Trophoblast cell (in vitro differentiated cells and primary cell): Measurements from ENCODE around the gene PTPRT.

Experiments used
- DNase-seq, 2 donors: peaks; one replicate each; pipeline ENCODE4 v3.0.0-alpha.2; 2016
- H2AFZ ChIP-seq: 2 replicates; pipeline ENCODE4 v1.6.1; 2013; ENCODE audit warnings: low read length, moderate library complexity, mild to moderate bottlenecking; ENCODE audit not compliant: insufficient read depth, poor library complexity
- H2AK5ac ChIP-seq: 2 replicates; pipeline ENCODE4 v1.6.1; 2013; ENCODE audit warnings: mild to moderate bottlenecking, low read length
- H2BK120ac ChIP-seq: 2 replicates; pipeline ENCODE4 v1.6.1; 2013; ENCODE audit warnings: low read length, mild to moderate bottlenecking, moderate library complexity; ENCODE audit not compliant: insufficient read depth, poor library complexity
- H2BK12ac ChIP-seq: 2 replicates; pipeline ENCODE4 v1.6.1; 2013; ENCODE audit warnings: mild to moderate bottlenecking, low read length, moderate library complexity
- H2BK5ac ChIP-seq: 2 replicates; pipeline ENCODE4 v1.6.1; 2013; ENCODE audit warnings: low read length, low read depth, moderate library complexity, mild to moderate bottlenecking; ENCODE audit not compliant: poor library complexity
- H3K14ac ChIP-seq: 2 replicates; pipeline ENCODE4 v1.6.1; 2013; ENCODE audit warnings: mild to moderate bottlenecking, low read length
- H3K18ac ChIP-seq: 2 replicates; pipeline ENCODE4 v1.6.1; 2013; ENCODE audit warnings: mild to moderate bottlenecking, low read length
- H3K23ac ChIP-seq: 2 replicates; pipeline ENCODE4 v1.6.1; 2013; ENCODE audit warnings: low read length
- H3K27ac ChIP-seq: 2 replicates; pipeline ENCODE4 v1.5.1; 2013; ENCODE audit warnings: low read depth, mild to moderate bottlenecking, inconsistent platforms, low read length, moderate library complexity
- H3K27me3 ChIP-seq: 2 replicates; pipeline ENCODE4 v1.6.1; 2013; ENCODE audit warnings: inconsistent platforms, mild to moderate bottlenecking, low read length, moderate library complexity; ENCODE audit not compliant: insufficient read depth
- H3K36me3 ChIP-seq, 2 experiments: 1 replicate in 1 of 2; 2 replicates in 1 of 2; pipeline ENCODE4 v1.6.1; 2013; ENCODE audit warnings: low read length in 2 of 2, mild to moderate bottlenecking in 2 of 2, moderate library complexity in 1 of 2; ENCODE audit not compliant: insufficient read depth in 2 of 2, control insufficient read depth in 1 of 2
- H3K4ac ChIP-seq: 2 replicates; pipeline ENCODE4 v1.6.1; 2013; ENCODE audit warnings: low read depth, mild to moderate bottlenecking, low read length, moderate library complexity
- H3K4me1 ChIP-seq, 2 experiments: 1 replicate in 1 of 2; 2 replicates in 1 of 2; pipeline ENCODE4 v1.6.1; 2013; ENCODE audit warnings: low read length in 2 of 2, mild to moderate bottlenecking in 2 of 2, moderate library complexity in 1 of 2; ENCODE audit not compliant: insufficient read depth in 2 of 2, control insufficient read depth in 1 of 2
- H3K4me2 ChIP-seq: 2 replicates; pipeline ENCODE4 v1.6.1; 2013; ENCODE audit warnings: inconsistent platforms, mild to moderate bottlenecking, low read length, moderate library complexity
- H3K4me3 ChIP-seq: 2 replicates; pipeline ENCODE4 v1.5.1; 2013; ENCODE audit warnings: mild to moderate bottlenecking, low read depth, low read length, inconsistent platforms
- H3K79me1 ChIP-seq: one replicate; pipeline ENCODE4 v1.6.1; 2013; ENCODE audit warnings: low read length
- H3K79me2 ChIP-seq: 2 replicates; pipeline ENCODE4 v1.6.1; 2013; ENCODE audit warnings: low read length, mild to moderate bottlenecking; ENCODE audit not compliant: control insufficient read depth, insufficient read depth, poor library complexity
- H3K9ac ChIP-seq: 2 replicates; pipeline ENCODE4 v1.6.1; 2013; ENCODE audit warnings: mild to moderate bottlenecking, low read length
- H3K9me3 ChIP-seq: 2 replicates; pipeline ENCODE4 v1.6.1; 2013; ENCODE audit warnings: low read depth, mild to moderate bottlenecking, control low read depth, inconsistent platforms, low read length; ENCODE audit not compliant: insufficient read depth
- H4K12ac ChIP-seq: 2 replicates; pipeline ENCODE4 v1.6.1; 2013; ENCODE audit warnings: low read depth, mild to moderate bottlenecking, low read length, moderate library complexity
- H4K8ac ChIP-seq: 2 replicates; pipeline ENCODE4 v1.6.1; 2013; ENCODE audit warnings: low read depth, mild to moderate bottlenecking, low read length, moderate library complexity
- H4K91ac ChIP-seq: one replicate; pipeline ENCODE4 v1.6.1; 2013; ENCODE audit warnings: low read depth, mild to moderate bottlenecking, low read length, moderate library complexity
- WGBS: extraction: QIAGEN DNeasy Blood & Tissue Kit; methylation state at CpG from one replicate; pipeline ENCODE4 v1.1.7; 2013; ENCODE audit warnings: missing lambda C conversion rate; ENCODE audit not compliant: insufficient read length, insufficient coverage; ENCODE audit errors: extremely low coverage; 5-methylcytosine and 5-hydroxymethylcytosine counted together

Gene PTPRT

DNA sequence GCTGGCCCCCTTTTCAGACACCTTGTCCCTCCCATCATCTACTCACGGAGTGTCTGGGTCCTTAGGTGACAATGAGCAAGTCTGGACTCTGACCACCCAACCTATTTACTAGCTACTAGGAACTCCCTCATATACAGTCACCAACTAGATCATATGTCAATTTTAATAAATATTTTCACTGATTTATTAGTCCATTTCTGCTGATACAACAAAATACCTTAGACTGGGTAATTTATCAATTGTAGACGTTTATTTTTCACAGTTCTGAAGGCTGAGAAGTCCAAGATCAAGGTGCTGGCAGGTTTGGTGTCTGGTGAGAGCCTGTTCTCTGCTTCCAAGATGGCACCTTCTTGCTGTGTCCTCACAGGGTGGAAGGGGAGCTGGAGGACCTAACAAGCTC, 229.7 kb downstream of the PTPRT start:
- Histone ChIP-seq H3K23ac (no peak overlapping the region), H3K27ac (no peak overlapping the region), H3K14ac (no peak overlapping the region), H2AFZ (no peak overlapping the region), H2BK12ac (no peak overlapping the region), H3K4me2 (no peak overlapping the region), H3K79me2 (no peaks in the 10 kb centered on the region), H2BK5ac (no peak overlapping the region), H3K27me3 (no peaks in the 10 kb centered on the region), H3K18ac (no peak overlapping the region), H2BK120ac (no peak overlapping the region), H3K4me3 (no peak overlapping the region), H2AK5ac (no peak overlapping the region), H4K91ac (no peak overlapping the region), H3K9me3 (peaks cover 2% of the 10 kb centered on the region), H4K8ac (no peak overlapping the region), H3K79me1 (no peaks in the 10 kb centered on the region), H4K12ac (no peak overlapping the region), H3K9ac (no peak overlapping the region), H3K36me3 (no peaks in the 10 kb centered on the region), H3K4me1 (no peaks in the 10 kb centered on the region), H3K4ac (no peak overlapping the region)
- no peak for DNase-seq
- no CpG with 5 or more reads among the region's 2 CpGs for WGBS

DNA sequence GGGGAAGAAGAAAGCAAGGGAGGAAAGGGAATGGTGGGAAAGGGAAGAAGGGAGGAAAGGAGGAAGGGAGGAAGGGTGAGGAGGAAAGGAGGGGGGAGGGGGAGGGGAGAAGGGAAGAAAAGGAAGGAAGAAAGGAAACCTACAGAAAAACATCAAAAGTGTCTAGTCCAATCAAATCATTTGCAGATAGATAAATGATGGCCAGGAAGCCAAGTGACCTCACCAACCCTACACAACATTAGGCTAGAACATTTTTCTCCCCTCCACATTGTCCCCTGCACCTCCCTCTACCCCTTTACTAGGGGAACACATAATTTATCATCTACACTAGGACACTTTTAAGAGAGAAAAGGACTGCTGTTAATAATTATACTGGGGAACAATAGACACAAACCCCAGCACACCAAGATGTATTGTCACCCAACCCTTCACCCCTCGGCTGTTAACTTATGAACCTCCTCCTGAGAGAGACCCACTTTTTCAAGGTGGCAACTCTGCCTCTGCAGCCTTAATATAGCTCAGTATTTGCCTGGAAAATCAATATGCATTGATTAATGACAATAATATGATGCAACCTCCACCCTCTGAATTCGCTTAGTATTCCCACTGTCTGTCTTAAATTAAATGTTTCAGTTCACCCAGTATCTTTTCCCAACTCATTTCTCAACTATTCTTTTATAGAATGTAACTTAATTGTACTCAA, 231.2 kb downstream of the PTPRT start:
- Histone ChIP-seq H3K18ac (no peak overlapping the region), H3K4me2 (no peak overlapping the region), H3K36me3 (no peaks in the 10 kb centered on the region), H3K14ac (no peak overlapping the region), H2BK12ac (no peak overlapping the region), H2AFZ (no peak overlapping the region), H3K9ac (no peak overlapping the region), H4K12ac (no peak overlapping the region), H3K23ac (no peak overlapping the region), H3K79me1 (no peaks in the 10 kb centered on the region), H3K79me2 (no peaks in the 10 kb centered on the region), H2BK5ac (no peak overlapping the region), H3K4ac (no peak overlapping the region), H3K27ac (no peak overlapping the region), H4K91ac (no peak overlapping the region), H3K27me3 (no peaks in the 10 kb centered on the region), H3K9me3 (peaks cover 2% of the 10 kb centered on the region), H4K8ac (no peak overlapping the region), H2AK5ac (no peak overlapping the region), H2BK120ac (no peak overlapping the region), H3K4me3 (no peak overlapping the region), H3K4me1 (no peaks in the 10 kb centered on the region)
- no peak for DNase-seq
- no CpG with 5 or more reads among the region's 2 CpGs for WGBS

DNA sequence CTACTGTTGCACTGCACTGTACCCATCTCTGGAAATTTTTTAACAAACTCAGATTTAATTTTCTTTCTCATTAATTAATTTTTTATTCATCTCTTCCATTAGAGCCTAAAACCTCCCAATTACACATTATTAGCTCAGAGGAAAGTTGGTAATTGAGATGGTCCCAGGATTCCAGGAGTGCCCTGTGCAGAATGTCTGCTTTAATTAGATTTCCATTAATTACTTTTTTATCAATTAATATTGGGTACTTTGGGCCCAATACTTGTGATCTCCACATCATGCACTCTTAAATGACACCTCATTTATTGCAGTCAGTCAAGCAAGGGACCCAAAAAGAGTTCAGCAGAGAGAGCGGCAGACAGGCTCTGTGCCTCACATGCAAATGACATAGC, 232.0 kb downstream of the PTPRT start:
- Histone ChIP-seq H2BK12ac (no peak overlapping the region), H3K79me1 (no peaks in the 10 kb centered on the region)

DNA sequence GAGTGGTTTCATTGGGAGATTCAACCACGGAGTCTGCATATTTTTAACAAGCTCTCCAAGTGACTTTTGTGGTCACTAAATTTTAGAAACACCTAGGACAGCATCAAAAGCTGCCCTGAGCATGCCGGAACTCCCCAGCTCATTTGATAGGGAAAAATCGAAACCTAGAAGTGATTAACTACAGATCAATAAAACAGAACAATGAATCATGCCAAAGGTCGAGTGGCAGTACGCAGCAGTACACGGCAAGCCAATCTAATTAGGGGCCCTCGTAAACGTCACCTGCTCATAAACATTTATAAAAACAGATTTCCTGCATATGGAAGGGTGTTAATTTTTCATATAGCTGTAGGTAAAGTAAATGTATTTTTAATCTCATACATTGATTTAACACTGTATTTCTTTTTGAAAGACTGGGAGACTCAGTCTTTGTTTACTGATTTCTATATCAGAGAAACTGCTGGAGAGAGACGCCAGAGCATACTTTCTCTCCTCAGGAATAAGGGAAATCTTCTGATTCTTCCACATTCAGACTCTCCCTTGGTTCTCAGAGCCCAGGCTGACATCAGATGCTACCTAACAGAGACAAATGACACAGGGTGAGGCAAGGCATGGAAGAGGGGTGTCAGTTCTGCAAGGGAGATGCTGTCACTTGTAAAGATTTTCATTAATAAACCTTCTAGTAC, 232.5 kb downstream of the PTPRT start:
- Histone ChIP-seq H2AFZ (no peak overlapping the region), H4K8ac (no peak overlapping the region), H3K4me3 (no peak overlapping the region), H3K4ac (no peak overlapping the region), H3K23ac (no peak overlapping the region), H3K18ac (no peak overlapping the region), H4K12ac (no peak overlapping the region), H3K9me3 (peaks cover 4% of the 10 kb centered on the region), H3K4me2 (no peak overlapping the region), H2BK120ac (no peak overlapping the region), H3K4me1 (no peaks in the 10 kb centered on the region), H3K27ac (no peak overlapping the region), H3K36me3 (no peaks in the 10 kb centered on the region), H2BK12ac (no peak overlapping the region), H2BK5ac (no peak overlapping the region), H3K9ac (no peak overlapping the region), H3K79me1 (no peaks in the 10 kb centered on the region), H2AK5ac (no peak overlapping the region), H3K14ac (no peak overlapping the region), H3K27me3 (no peaks in the 10 kb centered on the region), H3K79me2 (no peaks in the 10 kb centered on the region), H4K91ac (no peak overlapping the region)
- no peak for DNase-seq
- no CpG with 5 or more reads among the region's 9 CpGs for WGBS

More for the DNA sequence above, 232.0 kb downstream of the PTPRT start:
- Histone ChIP-seq H4K12ac (no peak overlapping the region), H3K9me3 (peaks cover 4% of the 10 kb centered on the region), H3K4me2 (no peak overlapping the region), H2BK120ac (no peak overlapping the region), H3K79me2 (no peaks in the 10 kb centered on the region), H2BK5ac (no peak overlapping the region), H3K27ac (no peak overlapping the region), H3K23ac (no peak overlapping the region), H2AK5ac (no peak overlapping the region), H3K9ac (no peak overlapping the region), H2AFZ (no peak overlapping the region), H3K14ac (no peak overlapping the region), H3K4ac (no peak overlapping the region), H3K27me3 (no peaks in the 10 kb centered on the region), H3K4me1 (no peaks in the 10 kb centered on the region), H3K4me3 (no peak overlapping the region), H3K18ac (no peak overlapping the region), H4K8ac (no peak overlapping the region), H4K91ac (no peak overlapping the region), H3K36me3 (no peaks in the 10 kb centered on the region)
- no peak for DNase-seq
- WGBS, result no CpG with 5 or more reads among the region's 1 CpG
